Measurements from ENCODE around the gene PGBD5.

The PGBD5 gene

GRCh38 chr1:230326971-230327891 lies 98.9 kb downstream of the PGBD5 start:
- H3K4me1 ChIP-seq (ENCODE audit: control extremely low read depth in 1 of 4, control insufficient read depth in 4 of 4, insufficient read depth in 4 of 4, low read length in 3 of 4): no peaks in the 10 kb centered on the region
- no peaks in the 10 kb centered on the region for H3K9me3 ChIP-seq (ENCODE audit: control extremely low read depth in 1 of 5, control insufficient read depth in 4 of 5, insufficient read depth in 2 of 5, low read depth in 1 of 5, low read length in 4 of 5)
- H3K36me3 ChIP-seq (ENCODE audit: control insufficient read depth in 4 of 4, insufficient read depth in 4 of 4, low read length in 3 of 4): no peaks in the 10 kb centered on the region
- H3K4me3 ChIP-seq (ENCODE audit: control insufficient read depth in 1 of 7, extremely low read depth in 1 of 7, insufficient read depth in 4 of 7, low read depth in 2 of 7, low read length in 6 of 7): no peak overlapping the region
- CTCF ChIA-PET: interaction anchor here (1.0 kb wide), 1 partner anchor 679 kb away, joined by 3 read pairs; no protein-coding TSS in a partner anchor
- H3K27me3 ChIP-seq (replicated peaks in 2 of 5; ENCODE audit: control insufficient read depth in 4 of 5, insufficient read depth in 5 of 5, low read length in 4 of 5): peaks cover 0 to 2% (median 0%) of the 10 kb centered on the region in 5 experiments
- POLR2A ChIA-PET: no interaction called here
- no peak for DNase-seq
- 91% methylated on average over 30 of the region's 31 CpGs for WGBS (ENCODE audit: insufficient coverage)
- H3K27ac ChIP-seq (ENCODE audit: insufficient read depth in 1 of 2, low read depth in 1 of 2, low read length in 2 of 2, poor library complexity in 1 of 2, severe bottlenecking in 2 of 2): no peak overlapping the region

DNA sequence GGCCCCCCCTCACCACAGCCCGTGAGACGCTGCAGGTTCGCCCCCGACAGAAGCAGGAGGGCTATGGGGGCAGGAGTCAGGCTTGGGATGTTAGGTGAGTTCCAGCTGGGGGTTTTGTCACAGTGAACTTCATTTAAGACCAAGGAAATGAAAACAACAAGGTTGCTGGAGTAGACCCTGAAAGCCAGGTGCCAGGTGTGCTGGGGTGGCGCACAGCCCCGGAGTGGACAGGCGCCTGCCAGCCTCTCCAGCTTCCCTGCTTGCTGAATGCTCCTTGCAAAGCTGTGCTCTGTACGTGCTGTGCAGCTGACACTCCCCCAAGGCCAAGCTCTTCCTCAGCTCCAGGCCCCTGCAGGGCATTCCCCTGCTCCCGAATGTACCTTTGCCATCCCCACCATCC lies 102.4 kb downstream of the PGBD5 start:
- ChIA-PET POLR2A (no interaction called here), CTCF (no interaction called here)
- H3K27ac ChIP-seq (ENCODE audit: insufficient read depth in 1 of 2, low read depth in 1 of 2, low read length in 2 of 2, poor library complexity in 1 of 2, severe bottlenecking in 2 of 2): no peak overlapping the region
- no peaks in the 10 kb centered on the region for H3K36me3 ChIP-seq (ENCODE audit: control insufficient read depth in 4 of 4, insufficient read depth in 4 of 4, low read length in 3 of 4)
- no peak overlapping the region for H3K4me3 ChIP-seq (ENCODE audit: control insufficient read depth in 1 of 7, extremely low read depth in 1 of 7, insufficient read depth in 4 of 7, low read depth in 2 of 7, low read length in 6 of 7)
- DNase-seq: no peak
- no peaks in the 10 kb centered on the region for H3K4me1 ChIP-seq (ENCODE audit: control extremely low read depth in 1 of 4, control insufficient read depth in 4 of 4, insufficient read depth in 4 of 4, low read length in 3 of 4)
- H3K9me3 ChIP-seq (ENCODE audit: control extremely low read depth in 1 of 5, control insufficient read depth in 4 of 5, insufficient read depth in 2 of 5, low read depth in 1 of 5, low read length in 4 of 5): no peaks in the 10 kb centered on the region
- H3K27me3 ChIP-seq (replicated peaks in 2 of 5; ENCODE audit: control insufficient read depth in 4 of 5, insufficient read depth in 5 of 5, low read length in 4 of 5): peaks cover 0 to 2% (median 0%) of the 10 kb centered on the region in 5 experiments
- 100% methylated on average over 4 of the region's 9 CpGs for WGBS (ENCODE audit: insufficient coverage)

DNA sequence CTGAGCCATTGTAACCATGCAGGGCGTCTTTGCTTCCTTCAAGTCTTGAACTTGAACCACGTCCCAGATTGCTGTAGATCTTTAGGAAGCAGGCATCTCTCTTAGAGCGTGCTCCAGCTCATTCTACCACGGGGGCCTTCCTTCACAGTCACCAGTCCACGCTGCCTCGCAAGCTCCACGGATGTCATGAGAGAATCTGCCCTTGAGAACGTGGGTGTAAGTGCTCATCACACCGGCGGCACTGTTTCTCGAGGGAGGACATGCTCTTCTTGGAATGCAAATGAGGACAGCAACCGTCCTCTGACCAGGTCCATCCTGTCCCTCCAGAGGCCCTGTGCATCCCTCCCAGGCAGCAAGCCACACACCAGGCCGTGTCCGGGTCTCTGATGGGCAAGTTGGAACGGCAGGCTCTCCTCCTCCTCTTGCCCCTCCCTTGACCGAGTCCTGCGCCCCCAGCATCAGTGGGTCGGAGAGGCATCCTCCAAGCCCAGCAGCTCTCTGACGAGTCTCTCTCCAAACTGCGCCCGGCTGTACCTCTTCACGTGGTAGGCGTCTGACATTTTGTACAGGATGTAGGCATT lies 103.1 kb downstream of the PGBD5 start:
- DNase-seq: no peak

GRCh38 chr1:230322421-230322756 lies 103.7 kb downstream of the PGBD5 start:
- ChIA-PET CTCF (no interaction called here), POLR2A (no interaction called here)
- H3K4me1 ChIP-seq (ENCODE audit: control extremely low read depth in 1 of 4, control insufficient read depth in 4 of 4, insufficient read depth in 4 of 4, low read length in 3 of 4): peaks cover 0 to 1% (median 0%) of the 10 kb centered on the region in 4 experiments
- H3K36me3 ChIP-seq (ENCODE audit: control insufficient read depth in 4 of 4, insufficient read depth in 4 of 4, low read length in 3 of 4): no peaks in the 10 kb centered on the region
- no peak overlapping the region for H3K27ac ChIP-seq (ENCODE audit: insufficient read depth in 1 of 2, low read depth in 1 of 2, low read length in 2 of 2, poor library complexity in 1 of 2, severe bottlenecking in 2 of 2)
- no peak overlapping the region for H3K4me3 ChIP-seq (ENCODE audit: control insufficient read depth in 1 of 7, extremely low read depth in 1 of 7, insufficient read depth in 4 of 7, low read depth in 2 of 7, low read length in 6 of 7)
- H3K27me3 ChIP-seq (replicated peaks in 2 of 5; ENCODE audit: control insufficient read depth in 4 of 5, insufficient read depth in 5 of 5, low read length in 4 of 5): peaks cover 0 to 4% (median 0%) of the 10 kb centered on the region in 5 experiments
- no peak for DNase-seq
- no peaks in the 10 kb centered on the region for H3K9me3 ChIP-seq (ENCODE audit: control extremely low read depth in 1 of 5, control insufficient read depth in 4 of 5, insufficient read depth in 2 of 5, low read depth in 1 of 5, low read length in 4 of 5)
- WGBS (ENCODE audit: insufficient coverage): over 99% methylated on average over 9 of the region's 15 CpGs

More for the DNA sequence above, 103.1 kb downstream of the PGBD5 start:
- Histone ChIP-seq H3K36me3 (ENCODE audit: control insufficient read depth in 4 of 4, insufficient read depth in 4 of 4, low read length in 3 of 4) (no peaks in the 10 kb centered on the region), H3K9me3 (ENCODE audit: control extremely low read depth in 1 of 5, control insufficient read depth in 4 of 5, insufficient read depth in 2 of 5, low read depth in 1 of 5, low read length in 4 of 5) (no peaks in the 10 kb centered on the region), H3K27ac (ENCODE audit: insufficient read depth in 1 of 2, low read depth in 1 of 2, low read length in 2 of 2, poor library complexity in 1 of 2, severe bottlenecking in 2 of 2) (no peak overlapping the region), H3K27me3 (replicated peaks in 2 of 5; ENCODE audit: control insufficient read depth in 4 of 5, insufficient read depth in 5 of 5, low read length in 4 of 5) (peaks cover 0 to 4% (median 0%) of the 10 kb centered on the region in 5 experiments), H3K4me1 (ENCODE audit: control extremely low read depth in 1 of 4, control insufficient read depth in 4 of 4, insufficient read depth in 4 of 4, low read length in 3 of 4) (peaks cover 0 to 1% (median 0%) of the 10 kb centered on the region in 4 experiments), H3K4me3 (ENCODE audit: control insufficient read depth in 1 of 7, extremely low read depth in 1 of 7, insufficient read depth in 4 of 7, low read depth in 2 of 7, low read length in 6 of 7) (no peak overlapping the region)
- ChIA-PET CTCF (no interaction called here), POLR2A (no interaction called here)
- WGBS (ENCODE audit: insufficient coverage): 95% methylated on average over 23 of the region's 23 CpGs

DNA sequence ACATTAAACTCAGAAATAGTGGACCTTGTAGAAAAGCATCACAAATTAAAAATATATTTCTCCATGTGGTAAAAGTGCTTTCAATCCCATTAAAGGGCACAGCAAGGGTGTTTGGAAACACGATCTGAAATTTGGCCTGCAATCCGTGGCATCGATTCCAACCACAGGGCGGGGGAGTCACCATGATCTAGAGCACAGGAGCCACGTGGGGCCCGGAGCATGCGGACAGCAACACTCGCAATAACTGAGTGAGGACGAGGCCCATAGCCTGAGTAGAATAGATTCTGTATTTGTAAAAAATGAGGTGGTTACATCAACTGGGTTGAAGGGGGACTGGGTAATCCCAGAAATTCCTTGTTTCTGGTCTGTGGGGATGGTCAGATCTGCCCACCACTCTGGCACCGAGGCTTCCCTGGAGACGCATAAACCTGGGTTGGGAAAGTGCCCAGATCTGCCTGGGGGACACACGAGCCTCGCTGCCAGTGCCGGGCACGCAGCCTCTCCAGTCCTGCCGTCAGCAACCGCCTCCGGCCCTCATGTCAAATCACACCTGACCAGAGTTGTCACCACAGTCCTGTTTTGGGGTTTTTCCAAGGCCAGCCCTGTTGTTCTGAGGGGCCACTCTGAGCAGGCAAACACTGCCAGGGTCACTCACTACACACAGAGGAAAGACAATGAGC lies 104.3 kb downstream of the PGBD5 start:
- DNase-seq: no peak
- H3K36me3 ChIP-seq (ENCODE audit: control insufficient read depth in 4 of 4, insufficient read depth in 4 of 4, low read length in 3 of 4): no peaks in the 10 kb centered on the region
- ChIA-PET POLR2A (no interaction called here), CTCF (no interaction called here)
- H3K27me3 ChIP-seq (replicated peaks in 2 of 5; ENCODE audit: control insufficient read depth in 4 of 5, insufficient read depth in 5 of 5, low read length in 4 of 5): peaks cover 0 to 4% (median 0%) of the 10 kb centered on the region in 5 experiments
- no peaks in the 10 kb centered on the region for H3K9me3 ChIP-seq (ENCODE audit: control extremely low read depth in 1 of 5, control insufficient read depth in 4 of 5, insufficient read depth in 2 of 5, low read depth in 1 of 5, low read length in 4 of 5)
- no peak overlapping the region for H3K27ac ChIP-seq (ENCODE audit: insufficient read depth in 1 of 2, low read depth in 1 of 2, low read length in 2 of 2, poor library complexity in 1 of 2, severe bottlenecking in 2 of 2)
- WGBS (ENCODE audit: insufficient coverage): 96% methylated on average over 17 of the region's 18 CpGs
- H3K4me3 ChIP-seq (ENCODE audit: control insufficient read depth in 1 of 7, extremely low read depth in 1 of 7, insufficient read depth in 4 of 7, low read depth in 2 of 7, low read length in 6 of 7): no peak overlapping the region
- H3K4me1 ChIP-seq (ENCODE audit: control extremely low read depth in 1 of 4, control insufficient read depth in 4 of 4, insufficient read depth in 4 of 4, low read length in 3 of 4): peaks cover 0 to 1% (median 0%) of the 10 kb centered on the region in 4 experiments

- ChIA-PET POLR2A (no interaction called here), CTCF (no interaction called here)
- H3K27ac ChIP-seq (ENCODE audit: insufficient read depth in 1 of 2, low read depth in 1 of 2, low read length in 2 of 2, poor library complexity in 1 of 2, severe bottlenecking in 2 of 2): no peak overlapping the region
Observed at GRCh38 chr1:230321341-230321740, 104.8 kb downstream of the PGBD5 start.

GRCh38 chr1:230320804-230321203 lies 105.3 kb downstream of the PGBD5 start:
- ChIA-PET CTCF (no interaction called here), POLR2A (no interaction called here)
- peaks cover 0 to 1% (median 0%) of the 10 kb centered on the region in 4 experiments for H3K4me1 ChIP-seq (ENCODE audit: control extremely low read depth in 1 of 4, control insufficient read depth in 4 of 4, insufficient read depth in 4 of 4, low read length in 3 of 4)
- peaks cover 0 to 7% (median 0%) of the 10 kb centered on the region in 5 experiments for H3K27me3 ChIP-seq (replicated peaks in 2 of 5; ENCODE audit: control insufficient read depth in 4 of 5, insufficient read depth in 5 of 5, low read length in 4 of 5)
- WGBS (ENCODE audit: insufficient coverage): 92% methylated on average over 3 of the region's 4 CpGs
- H3K27ac ChIP-seq (ENCODE audit: insufficient read depth in 1 of 2, low read depth in 1 of 2, low read length in 2 of 2, poor library complexity in 1 of 2, severe bottlenecking in 2 of 2): no peak overlapping the region
- no peak for DNase-seq
- H3K9me3 ChIP-seq (ENCODE audit: control extremely low read depth in 1 of 5, control insufficient read depth in 4 of 5, insufficient read depth in 2 of 5, low read depth in 1 of 5, low read length in 4 of 5): no peaks in the 10 kb centered on the region
- no peak overlapping the region for H3K4me3 ChIP-seq (ENCODE audit: control insufficient read depth in 1 of 7, extremely low read depth in 1 of 7, insufficient read depth in 4 of 7, low read depth in 2 of 7, low read length in 6 of 7)
- H3K36me3 ChIP-seq (ENCODE audit: control insufficient read depth in 4 of 4, insufficient read depth in 4 of 4, low read length in 3 of 4): no peaks in the 10 kb centered on the region

More at GRCh38 chr1:230321341-230321740, 104.8 kb downstream of the PGBD5 start:
- peaks cover 0 to 1% (median 0%) of the 10 kb centered on the region in 4 experiments for H3K4me1 ChIP-seq (ENCODE audit: control extremely low read depth in 1 of 4, control insufficient read depth in 4 of 4, insufficient read depth in 4 of 4, low read length in 3 of 4)
- H3K36me3 ChIP-seq (ENCODE audit: control insufficient read depth in 4 of 4, insufficient read depth in 4 of 4, low read length in 3 of 4): no peaks in the 10 kb centered on the region
- no peak overlapping the region for H3K4me3 ChIP-seq (ENCODE audit: control insufficient read depth in 1 of 7, extremely low read depth in 1 of 7, insufficient read depth in 4 of 7, low read depth in 2 of 7, low read length in 6 of 7)
- DNase-seq: no peak
- peaks cover 0 to 7% (median 0%) of the 10 kb centered on the region in 5 experiments for H3K27me3 ChIP-seq (replicated peaks in 2 of 5; ENCODE audit: control insufficient read depth in 4 of 5, insufficient read depth in 5 of 5, low read length in 4 of 5)
- WGBS (ENCODE audit: insufficient coverage): 100% methylated on average over 2 of the region's 9 CpGs
- H3K9me3 ChIP-seq (ENCODE audit: control extremely low read depth in 1 of 5, control insufficient read depth in 4 of 5, insufficient read depth in 2 of 5, low read depth in 1 of 5, low read length in 4 of 5): no peaks in the 10 kb centered on the region
